Fibroblast of lung (primary cell): ENCODE measurements around the gene CFAP97D2. TPM values are rescaled to one million over a fixed set of nuclear protein-coding genes. Genes with fewer than 3 reads are reported as not detected.
"Not testable (repeated sequence)": the region's sequence is repeated elsewhere in the genome, so short reads cannot be mapped to it uniquely, and the experiment has no call there.

Experiments
- DNase-seq, 2 donors: peaks; one replicate each; pipeline versions ENCODE4 v3.0.0 to v3.0.0-alpha.2; 2010; ENCODE audit warnings: low read depth in 2 of 2
- H2AFZ ChIP-seq: 2 replicates; pipeline ENCODE4 v1.5.1; 2012; ENCODE audit warnings: low read length, control low read depth, inconsistent platforms
- H3K27ac ChIP-seq: 2 replicates; pipeline ENCODE4 v1.5.1; 2011; ENCODE audit warnings: low read length, control low read depth; ENCODE audit not compliant: insufficient read depth
- H3K27me3 ChIP-seq: 2 replicates; pipeline ENCODE4 v1.5.1; 2011; ENCODE audit warnings: mild to moderate bottlenecking, low read length; ENCODE audit not compliant: control insufficient read depth, insufficient read depth
- H3K36me3 ChIP-seq: 2 replicates; pipeline ENCODE4 v1.5.1; 2011; ENCODE audit warnings: low read length; ENCODE audit not compliant: control insufficient read depth, insufficient read depth
- H3K4me1 ChIP-seq: 2 replicates; pipeline ENCODE4 v1.5.1; 2011; ENCODE audit warnings: low read length; ENCODE audit not compliant: control insufficient read depth, insufficient read depth; ENCODE audit errors: extremely low read depth
- H3K4me2 ChIP-seq: 2 replicates; pipeline ENCODE4 v1.5.1; 2011; ENCODE audit warnings: low read length, control low read depth; ENCODE audit not compliant: insufficient read depth; ENCODE audit errors: extremely low read depth
- H3K4me3 ChIP-seq, 4 experiments: fragments of 200-600 bp in 1 of 4; sonication (generic) in 1 of 4; replicated peaks in 1 of 4; 2 replicates each; pipeline ENCODE4 v1.5.1; 2011 to 2016; ENCODE audit warnings: low read length in 4 of 4, low read depth in 3 of 4, mild to moderate bottlenecking in 3 of 4, control low read depth in 2 of 4, inconsistent platforms in 1 of 4, mixed read lengths in 1 of 4; ENCODE audit not compliant: insufficient read depth in 1 of 4; ENCODE audit errors: control extremely low read depth in 1 of 4
- H3K79me2 ChIP-seq: 2 replicates; pipeline ENCODE4 v1.5.1; 2012; ENCODE audit warnings: mild to moderate bottlenecking, low read length, inconsistent platforms; ENCODE audit not compliant: control insufficient read depth, insufficient read depth
- H3K9ac ChIP-seq: 2 replicates; pipeline ENCODE4 v1.5.1; 2011; ENCODE audit warnings: mild to moderate bottlenecking, low read length, control low read depth; ENCODE audit not compliant: insufficient read depth
- H3K9me3 ChIP-seq: 2 replicates; pipeline ENCODE4 v1.5.1; 2012; ENCODE audit warnings: low read depth, low read length; ENCODE audit not compliant: control insufficient read depth, insufficient read depth
- H4K20me1 ChIP-seq: 2 replicates; pipeline ENCODE4 v1.5.1; 2011; ENCODE audit warnings: low read length; ENCODE audit not compliant: control insufficient read depth, insufficient read depth; ENCODE audit errors: extremely low read depth
- CTCF ChIP-seq, 2 donors: IDR thresholded peaks in 1 of 2; conservative IDR thresholded peaks in 1 of 2; 1 replicate in 1 of 2; 2 replicates in 1 of 2; pipeline ENCODE4 v1.5.1; 2011 to 2012; ENCODE audit warnings: low read length in 2 of 2, control low read depth in 1 of 2, inconsistent platforms in 1 of 2, low read depth in 1 of 2, mild to moderate bottlenecking in 1 of 2
- EZH2 ChIP-seq: IDR thresholded peaks from 2 replicates; pipeline ENCODE4 v1.5.1; 2012; ENCODE audit warnings: low read length, control low read depth, mild to moderate bottlenecking; ENCODE audit errors: missing control alignments
- polyA plus RNA-seq, 2 donors: library from polyadenylated mRNA; depleted of rRNA in 1 of 2; stranded (reverse) in 1 of 2; unstranded in 1 of 2; fragments of >200 nt; gene quantifications; 2 replicates each; pipeline ENCODE4 v1.2.1, GENCODE V29; 2011 to 2012; ENCODE audit warnings: missing spikeins in 1 of 2
- total RNA-seq: library from RNA; depleted of rRNA; stranded (reverse); fragments of >200 nt; gene quantifications from 2 replicates; pipeline ENCODE4 v1.2.1, GENCODE V29; 2014

Gene CFAP97D2
- total and polyA plus RNA-seq, 2 donors (not counting 1 experiment from before 2014, with no cell fraction given), result not detected

DNA sequence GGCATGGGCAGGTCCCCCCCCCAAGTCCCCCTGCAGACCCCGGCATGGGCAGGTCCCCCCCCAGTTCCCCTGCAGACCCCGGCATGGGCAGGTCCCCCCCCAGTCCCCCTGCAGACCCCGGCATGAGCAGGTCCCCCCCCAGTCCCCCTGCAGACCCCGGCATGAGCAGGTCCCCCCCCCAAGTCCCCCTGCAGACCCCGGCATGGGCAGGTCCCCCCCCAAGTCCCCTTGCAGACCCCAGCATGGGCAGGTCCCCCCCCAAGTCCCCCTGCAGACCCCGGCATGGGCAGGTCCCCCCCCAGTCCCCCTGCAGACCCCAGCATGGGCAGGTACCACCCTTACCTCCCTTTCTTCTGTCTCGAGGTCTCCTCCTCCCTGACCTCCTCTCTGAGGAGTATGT, 45.5 kb upstream of the CFAP97D2 start:
- Histone ChIP-seq H3K79me2 (peaks cover 38% of the 10 kb centered on the region), H3K4me1 (peaks cover 15% of the 10 kb centered on the region)
- not testable (repeated sequence) for H3K27me3 ChIP-seq, H3K4me3 ChIP-seq, DNase-seq, H3K9me3 ChIP-seq, H3K9ac ChIP-seq, H3K4me2 ChIP-seq, H2AFZ ChIP-seq, H4K20me1 ChIP-seq, H3K27ac ChIP-seq, H3K36me3 ChIP-seq

DNA sequence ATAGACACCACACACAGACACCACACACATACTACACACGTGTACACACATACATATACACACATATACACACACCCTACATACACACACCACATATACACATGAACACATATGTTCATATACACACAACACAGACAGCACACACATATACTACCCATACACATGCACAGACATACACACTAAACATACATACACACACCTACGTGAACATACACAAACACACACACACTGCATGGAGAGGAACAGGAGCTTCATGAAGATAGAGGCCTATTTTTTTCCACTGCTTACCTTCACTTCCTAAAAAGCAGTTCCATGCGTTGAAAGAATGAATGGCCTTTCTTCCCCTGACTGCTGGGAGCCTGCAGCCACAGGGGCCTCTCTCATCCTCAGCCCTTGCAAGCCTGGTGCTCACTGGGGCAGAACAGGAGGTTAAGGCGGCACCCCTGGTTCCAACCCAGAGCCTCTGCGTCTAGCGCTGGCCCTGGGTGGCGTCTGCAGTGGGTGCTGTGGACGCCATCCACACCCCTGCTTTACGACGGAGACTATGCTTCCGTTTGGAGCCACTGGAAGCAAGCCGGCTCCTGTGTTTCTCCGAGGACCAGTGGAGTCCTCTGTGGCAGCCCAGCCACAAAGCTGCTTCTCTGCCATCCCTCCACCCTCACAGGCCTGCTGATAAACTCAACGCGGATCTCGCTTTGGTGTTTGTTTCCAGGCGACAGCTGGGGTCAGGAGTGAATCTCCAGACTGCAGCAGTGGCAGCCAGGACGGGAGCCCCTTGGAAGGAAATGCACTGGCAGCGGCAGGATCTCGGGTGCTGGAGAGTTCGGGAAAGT, 44.7 kb upstream of the CFAP97D2 start:
- Histone ChIP-seq H3K27ac (no peak overlapping the region), H2AFZ (peak overlapping the region; percentile 17), H3K4me1 (peaks cover 13% of the 10 kb centered on the region), H3K9ac (no peak overlapping the region), H3K27me3 (no peaks in the 10 kb centered on the region), H3K9me3 (no peaks in the 10 kb centered on the region), H4K20me1 (no peaks in the 10 kb centered on the region), H3K79me2 (peaks cover 30% of the 10 kb centered on the region), H3K4me3 (no peak overlapping the region), H3K36me3 (no peaks in the 10 kb centered on the region), H3K4me2 (no peak overlapping the region)
- TF ChIP-seq EZH2, result no peak
- TF ChIP-seq CTCF (conservative IDR thresholded peaks at IDR 0.05 in 1 of 2, IDR thresholded peaks at IDR 0.05 in 1 of 2; ENCODE audit: low read depth in 1 of 2, low read length in 2 of 2), result no peak
- no peak for DNase-seq

GRCh38 chr13:114134944-114135610, 44.0 kb upstream of the CFAP97D2 start:
- Histone ChIP-seq H3K9me3 (no peaks in the 10 kb centered on the region), H3K4me1 (peaks cover 5% of the 10 kb centered on the region), H3K27me3 (no peaks in the 10 kb centered on the region), H3K79me2 (peaks cover 22% of the 10 kb centered on the region), H3K9ac (no peak overlapping the region), H4K20me1 (no peaks in the 10 kb centered on the region), H2AFZ (no peak overlapping the region), H3K4me3 (no peak overlapping the region), H3K36me3 (no peaks in the 10 kb centered on the region), H3K27ac (no peak overlapping the region), H3K4me2 (no peak overlapping the region)
- no peak for DNase-seq
- TF ChIP-seq CTCF (conservative IDR thresholded peaks at IDR 0.05 in 1 of 2, IDR thresholded peaks at IDR 0.05 in 1 of 2; ENCODE audit: low read depth in 1 of 2, low read length in 2 of 2) (no peak), EZH2 (no peak)
